ENCODE results near the gene MBD2. TPM values are rescaled to one million over a fixed set of nuclear protein-coding genes. Genes with fewer than 3 reads are reported as not detected.

MBD2 gene
- total RNA-seq, 1 donor from 2014 or later, result 52.2 TPM

- H3K4me3 Mint-ChIP-seq (ENCODE audit: unreplicated experiment), result no peak overlapping the region
- TF ChIP-seq, protein P1, sequence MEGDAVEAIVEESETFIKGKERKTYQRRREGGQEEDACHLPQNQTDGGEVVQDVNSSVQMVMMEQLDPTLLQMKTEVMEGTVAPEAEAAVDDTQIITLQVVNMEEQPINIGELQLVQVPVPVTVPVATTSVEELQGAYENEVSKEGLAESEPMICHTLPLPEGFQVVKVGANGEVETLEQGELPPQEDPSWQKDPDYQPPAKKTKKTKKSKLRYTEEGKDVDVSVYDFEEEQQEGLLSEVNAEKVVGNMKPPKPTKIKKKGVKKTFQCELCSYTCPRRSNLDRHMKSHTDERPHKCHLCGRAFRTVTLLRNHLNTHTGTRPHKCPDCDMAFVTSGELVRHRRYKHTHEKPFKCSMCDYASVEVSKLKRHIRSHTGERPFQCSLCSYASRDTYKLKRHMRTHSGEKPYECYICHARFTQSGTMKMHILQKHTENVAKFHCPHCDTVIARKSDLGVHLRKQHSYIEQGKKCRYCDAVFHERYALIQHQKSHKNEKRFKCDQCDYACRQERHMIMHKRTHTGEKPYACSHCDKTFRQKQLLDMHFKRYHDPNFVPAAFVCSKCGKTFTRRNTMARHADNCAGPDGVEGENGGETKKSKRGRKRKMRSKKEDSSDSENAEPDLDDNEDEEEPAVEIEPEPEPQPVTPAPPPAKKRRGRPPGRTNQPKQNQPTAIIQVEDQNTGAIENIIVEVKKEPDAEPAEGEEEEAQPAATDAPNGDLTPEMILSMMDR (IDR thresholded peaks at IDR 0.05), result no peak
- H3K9me3 Mint-ChIP-seq (ENCODE audit: low read depth), result no peaks in the 10 kb centered on the region
- no peaks in the 10 kb centered on the region for H3K27me3 Mint-ChIP-seq (ENCODE audit: low read depth)
- H3K4me1 Mint-ChIP-seq (ENCODE audit: low read depth), result peaks cover 21% of the 10 kb centered on the region
- peaks cover 2% of the 10 kb centered on the region for H3K36me3 Mint-ChIP-seq (ENCODE audit: low read depth)
- DNase-seq (ENCODE audit: low spot score), result no peak
- H3K27ac Mint-ChIP-seq (ENCODE audit: unreplicated experiment), result peak overlapping the region; percentile 15
Measured at GRCh38 chr18:54169431-54170403, 54.8 kb downstream of the MBD2 start.

DNA sequence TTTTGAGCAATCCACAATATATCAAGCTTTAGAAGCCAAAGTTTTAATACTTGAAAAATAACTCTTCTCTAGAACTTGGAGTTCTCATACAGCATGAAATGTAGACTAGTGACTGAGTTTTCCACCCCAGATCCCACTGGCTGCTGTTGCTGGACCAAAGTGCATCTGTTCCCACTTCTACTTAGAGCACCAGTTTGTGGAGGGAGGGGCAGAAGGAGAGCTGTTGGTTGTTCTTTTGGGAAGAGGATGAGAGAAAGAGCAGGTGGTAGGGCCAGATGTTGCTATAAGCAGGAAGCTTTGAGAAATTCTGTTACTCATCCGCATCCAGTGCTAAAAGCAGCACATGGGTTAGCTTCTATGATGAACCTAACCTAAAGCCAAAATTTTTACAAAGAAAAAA, 59.0 kb downstream of the MBD2 start:
- Mint-ChIP-seq H3K36me3 (ENCODE audit: low read depth) (peaks cover 16% of the 10 kb centered on the region), H3K4me3 (ENCODE audit: unreplicated experiment) (no peak overlapping the region), H3K27me3 (ENCODE audit: low read depth) (no peaks in the 10 kb centered on the region), H3K27ac (ENCODE audit: unreplicated experiment) (no peak overlapping the region), H3K4me1 (ENCODE audit: low read depth) (peaks cover 49% of the 10 kb centered on the region), H3K9me3 (ENCODE audit: low read depth) (no peaks in the 10 kb centered on the region)
- TF ChIP-seq, protein P1 (IDR thresholded peaks at IDR 0.05), result no peak
- DNase-seq (ENCODE audit: low spot score), result no peak

DNA sequence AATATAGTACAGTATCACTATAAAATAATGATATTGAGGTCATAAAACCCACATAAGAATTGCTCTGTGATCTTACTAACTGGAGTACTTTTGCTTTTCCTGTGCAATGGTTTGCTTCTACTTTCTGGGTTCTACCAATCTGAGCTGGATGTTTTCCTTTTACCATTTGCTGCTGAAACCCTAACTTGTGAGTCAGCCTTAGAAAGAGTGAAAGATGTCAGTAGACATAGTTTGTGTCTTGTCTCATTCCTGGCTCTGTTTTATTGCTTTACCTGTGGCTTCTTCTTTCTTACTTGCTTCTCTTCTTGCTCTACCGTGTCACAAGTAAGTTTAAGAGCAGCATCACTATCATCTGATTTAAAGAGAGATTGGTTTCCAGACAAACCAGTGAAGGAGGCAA, 61.0 kb downstream of the MBD2 start:
- Mint-ChIP-seq H3K27me3 (ENCODE audit: low read depth) (no peaks in the 10 kb centered on the region), H3K4me1 (ENCODE audit: low read depth) (peaks cover 47% of the 10 kb centered on the region), H3K27ac (ENCODE audit: unreplicated experiment) (peak overlapping the region; percentile 65)

DNA sequence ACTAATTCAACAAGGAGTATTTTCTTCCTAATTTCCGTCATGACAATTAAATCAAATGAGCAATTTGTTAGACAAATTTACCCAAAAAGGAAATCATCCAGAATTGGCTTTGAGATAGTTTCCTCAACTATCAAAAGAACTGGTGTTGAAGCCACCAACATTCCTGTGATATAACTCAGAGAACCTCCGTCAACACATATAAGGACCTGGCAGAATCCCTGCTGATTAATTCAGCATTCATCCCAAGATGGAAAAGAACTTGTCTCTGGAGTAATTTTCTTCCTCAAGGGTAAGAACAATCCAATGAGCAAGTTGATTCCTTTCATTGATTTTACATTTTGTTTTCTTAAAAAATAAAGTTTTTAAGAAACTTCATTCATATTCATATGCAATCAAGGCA, 62.0 kb downstream of the MBD2 start:
- H3K27me3 Mint-ChIP-seq (ENCODE audit: low read depth), result no peaks in the 10 kb centered on the region
- TF ChIP-seq, protein P1 (IDR thresholded peaks at IDR 0.05), result no peak
- no peak for DNase-seq (ENCODE audit: low spot score)
- peaks cover 39% of the 10 kb centered on the region for H3K36me3 Mint-ChIP-seq (ENCODE audit: low read depth)
- peaks cover 55% of the 10 kb centered on the region for H3K4me1 Mint-ChIP-seq (ENCODE audit: low read depth)
- no peaks in the 10 kb centered on the region for H3K9me3 Mint-ChIP-seq (ENCODE audit: low read depth)
- no peak overlapping the region for H3K4me3 Mint-ChIP-seq (ENCODE audit: unreplicated experiment)
- no peak overlapping the region for H3K27ac Mint-ChIP-seq (ENCODE audit: unreplicated experiment)

More for the DNA sequence above, 61.0 kb downstream of the MBD2 start:
- TF ChIP-seq, protein P1 (IDR thresholded peaks at IDR 0.05), result no peak
- Mint-ChIP-seq H3K4me3 (ENCODE audit: unreplicated experiment) (no peak overlapping the region), H3K36me3 (ENCODE audit: low read depth) (peaks cover 30% of the 10 kb centered on the region), H3K9me3 (ENCODE audit: low read depth) (no peaks in the 10 kb centered on the region)
- DNase-seq (ENCODE audit: low spot score), result no peak

- Mint-ChIP-seq H3K9me3 (ENCODE audit: low read depth) (no peaks in the 10 kb centered on the region), H3K27me3 (ENCODE audit: low read depth) (no peaks in the 10 kb centered on the region), H3K4me3 (ENCODE audit: unreplicated experiment) (no peak overlapping the region), H3K36me3 (ENCODE audit: low read depth) (peaks cover 41% of the 10 kb centered on the region), H3K27ac (ENCODE audit: unreplicated experiment) (no peak overlapping the region), H3K4me1 (ENCODE audit: low read depth) (peaks cover 45% of the 10 kb centered on the region)
- TF ChIP-seq, protein P1 (IDR thresholded peaks at IDR 0.05), result no peak
- no peak for DNase-seq (ENCODE audit: low spot score)
Measured at GRCh38 chr18:54161267-54161666, 63.2 kb downstream of the MBD2 start.
